Mammary epithelial cell (primary cell): Measurements from ENCODE around the gene CCHCR1.

Experiments
- EZH2 ChIP-seq: IDR thresholded peaks from 2 replicates; pipeline ENCODE4 v1.6.1; 2012; ENCODE audit warnings: low read length, inconsistent platforms, borderline replicate concordance
- TF ChIP-seq, protein P1 (sequence below), 2 donors: IDR thresholded peaks in 1 of 2; conservative IDR thresholded peaks in 1 of 2; 2 replicates each; pipeline ENCODE4 v1.5.1; 2011 to 2012; ENCODE audit warnings: inconsistent platforms in 2 of 2, low read length in 2 of 2, mild to moderate bottlenecking in 2 of 2, control low read depth in 1 of 2, low read depth in 1 of 2; ENCODE audit not compliant: insufficient read depth in 1 of 2; ENCODE audit errors: extremely low read depth in 1 of 2

GRCh38 chr6:31169123-31169857, 11.7 kb upstream of the CCHCR1 start:
- TF ChIP-seq, protein P1, sequence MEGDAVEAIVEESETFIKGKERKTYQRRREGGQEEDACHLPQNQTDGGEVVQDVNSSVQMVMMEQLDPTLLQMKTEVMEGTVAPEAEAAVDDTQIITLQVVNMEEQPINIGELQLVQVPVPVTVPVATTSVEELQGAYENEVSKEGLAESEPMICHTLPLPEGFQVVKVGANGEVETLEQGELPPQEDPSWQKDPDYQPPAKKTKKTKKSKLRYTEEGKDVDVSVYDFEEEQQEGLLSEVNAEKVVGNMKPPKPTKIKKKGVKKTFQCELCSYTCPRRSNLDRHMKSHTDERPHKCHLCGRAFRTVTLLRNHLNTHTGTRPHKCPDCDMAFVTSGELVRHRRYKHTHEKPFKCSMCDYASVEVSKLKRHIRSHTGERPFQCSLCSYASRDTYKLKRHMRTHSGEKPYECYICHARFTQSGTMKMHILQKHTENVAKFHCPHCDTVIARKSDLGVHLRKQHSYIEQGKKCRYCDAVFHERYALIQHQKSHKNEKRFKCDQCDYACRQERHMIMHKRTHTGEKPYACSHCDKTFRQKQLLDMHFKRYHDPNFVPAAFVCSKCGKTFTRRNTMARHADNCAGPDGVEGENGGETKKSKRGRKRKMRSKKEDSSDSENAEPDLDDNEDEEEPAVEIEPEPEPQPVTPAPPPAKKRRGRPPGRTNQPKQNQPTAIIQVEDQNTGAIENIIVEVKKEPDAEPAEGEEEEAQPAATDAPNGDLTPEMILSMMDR (conservative IDR thresholded peaks at IDR 0.05 in 1 of 2, IDR thresholded peaks at IDR 0.05 in 1 of 2; ENCODE audit: extremely low read depth in 1 of 2, insufficient read depth in 1 of 2, low read depth in 1 of 2, low read length in 2 of 2), result no peak
- TF ChIP-seq EZH2, result no peak
